ENCODE data around the gene NDUFS6.

NDUFS6 gene

DNA sequence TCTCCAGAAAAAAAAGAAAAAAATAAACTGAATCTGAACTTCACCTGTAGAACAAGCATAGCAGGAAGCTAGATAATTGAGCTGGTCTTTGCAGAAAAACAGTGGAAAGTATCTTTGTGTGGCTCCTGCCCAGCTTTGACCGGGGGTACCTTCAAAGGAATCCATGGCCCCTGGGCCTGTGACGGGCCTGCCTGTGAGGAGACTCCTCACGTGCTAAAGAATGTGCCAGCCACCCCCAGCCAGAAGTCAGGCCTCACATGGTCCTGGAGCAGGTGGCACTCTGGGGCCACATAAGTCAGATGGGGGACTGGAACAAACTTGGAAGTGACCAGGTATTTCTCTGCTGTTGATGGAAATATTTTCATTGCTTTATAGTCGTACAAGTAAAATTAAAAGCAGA lies 4.1 kb downstream of the NDUFS6 start:
- TF ChIP-seq, protein P1, sequence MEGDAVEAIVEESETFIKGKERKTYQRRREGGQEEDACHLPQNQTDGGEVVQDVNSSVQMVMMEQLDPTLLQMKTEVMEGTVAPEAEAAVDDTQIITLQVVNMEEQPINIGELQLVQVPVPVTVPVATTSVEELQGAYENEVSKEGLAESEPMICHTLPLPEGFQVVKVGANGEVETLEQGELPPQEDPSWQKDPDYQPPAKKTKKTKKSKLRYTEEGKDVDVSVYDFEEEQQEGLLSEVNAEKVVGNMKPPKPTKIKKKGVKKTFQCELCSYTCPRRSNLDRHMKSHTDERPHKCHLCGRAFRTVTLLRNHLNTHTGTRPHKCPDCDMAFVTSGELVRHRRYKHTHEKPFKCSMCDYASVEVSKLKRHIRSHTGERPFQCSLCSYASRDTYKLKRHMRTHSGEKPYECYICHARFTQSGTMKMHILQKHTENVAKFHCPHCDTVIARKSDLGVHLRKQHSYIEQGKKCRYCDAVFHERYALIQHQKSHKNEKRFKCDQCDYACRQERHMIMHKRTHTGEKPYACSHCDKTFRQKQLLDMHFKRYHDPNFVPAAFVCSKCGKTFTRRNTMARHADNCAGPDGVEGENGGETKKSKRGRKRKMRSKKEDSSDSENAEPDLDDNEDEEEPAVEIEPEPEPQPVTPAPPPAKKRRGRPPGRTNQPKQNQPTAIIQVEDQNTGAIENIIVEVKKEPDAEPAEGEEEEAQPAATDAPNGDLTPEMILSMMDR (IDR thresholded peaks at IDR 0.05; ENCODE audit: low read depth, low read length), result no peak
- H3K4me3 ChIP-seq (ENCODE audit: low read depth, low read length), result no peak overlapping the region

DNA sequence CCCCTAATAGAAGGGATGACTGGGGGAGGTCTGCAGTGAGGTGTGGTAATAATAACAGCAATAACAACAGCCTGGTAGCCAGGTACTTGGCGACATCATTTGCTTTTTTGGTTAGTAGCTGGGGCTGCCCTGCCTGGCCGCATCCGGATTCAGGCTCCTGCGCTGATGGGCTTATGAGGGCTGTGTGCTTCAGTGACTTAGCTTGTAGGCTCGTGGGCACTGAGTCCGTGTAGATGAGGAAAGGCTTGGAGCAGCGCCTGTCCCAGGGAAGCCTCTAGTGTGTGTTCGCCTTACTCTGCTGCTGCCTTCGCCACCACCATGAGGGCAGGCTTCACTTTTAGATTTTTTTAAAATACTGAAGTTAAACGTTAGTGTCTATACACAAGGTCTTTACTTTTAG lies 4.5 kb downstream of the NDUFS6 start:
- TF ChIP-seq, protein P1 (IDR thresholded peaks at IDR 0.05; ENCODE audit: low read depth, low read length), result no peak
- no peak overlapping the region for H3K4me3 ChIP-seq (ENCODE audit: low read depth, low read length)

DNA sequence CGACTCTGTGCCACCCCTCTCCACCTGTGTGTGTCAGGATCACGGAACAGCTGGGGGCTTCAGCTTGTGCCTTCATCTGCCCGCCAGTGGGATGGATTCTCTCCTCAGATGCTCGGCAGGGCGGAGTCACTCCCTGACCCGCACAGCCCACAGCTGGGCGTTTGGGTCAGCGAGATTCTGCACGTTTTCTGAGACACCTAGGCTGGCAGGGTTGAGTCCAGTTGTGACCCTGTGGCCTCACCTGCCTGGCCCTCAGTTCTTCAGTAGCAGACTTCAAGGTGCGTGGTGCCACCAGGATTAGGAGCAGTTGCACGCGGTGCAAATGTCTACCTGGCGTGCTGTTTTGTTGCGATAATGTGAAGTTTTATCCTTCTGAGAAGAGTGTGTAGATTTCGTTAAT lies 5.0 kb downstream of the NDUFS6 start:
- TF ChIP-seq, protein P1 (IDR thresholded peaks at IDR 0.05; ENCODE audit: low read depth, low read length), result no peak
- H3K4me3 ChIP-seq (ENCODE audit: low read depth, low read length), result no peak overlapping the region

DNA sequence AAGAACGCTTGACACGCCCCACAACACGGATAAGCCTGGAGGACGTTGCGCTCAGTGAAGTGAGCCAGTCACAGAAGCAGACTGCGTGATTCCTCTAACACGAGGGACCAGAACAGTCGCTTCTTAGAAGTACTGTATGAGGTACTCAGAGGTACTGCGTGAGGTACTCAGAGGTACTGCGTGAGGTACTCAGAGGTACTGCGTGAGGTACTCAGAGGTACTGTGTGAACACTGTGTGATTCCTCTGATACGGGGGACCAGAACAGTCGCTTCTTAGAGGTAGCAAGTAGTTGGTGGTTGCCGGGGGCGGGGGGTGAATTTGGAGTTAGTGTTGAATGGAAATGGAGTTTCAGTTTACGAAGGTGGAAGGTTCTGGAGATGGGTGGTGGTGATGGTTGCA lies 5.8 kb downstream of the NDUFS6 start:
- H3K4me3 ChIP-seq (ENCODE audit: low read depth, low read length), result no peak overlapping the region
- TF ChIP-seq, protein P1 (IDR thresholded peaks at IDR 0.05; ENCODE audit: low read depth, low read length), result no peak

DNA sequence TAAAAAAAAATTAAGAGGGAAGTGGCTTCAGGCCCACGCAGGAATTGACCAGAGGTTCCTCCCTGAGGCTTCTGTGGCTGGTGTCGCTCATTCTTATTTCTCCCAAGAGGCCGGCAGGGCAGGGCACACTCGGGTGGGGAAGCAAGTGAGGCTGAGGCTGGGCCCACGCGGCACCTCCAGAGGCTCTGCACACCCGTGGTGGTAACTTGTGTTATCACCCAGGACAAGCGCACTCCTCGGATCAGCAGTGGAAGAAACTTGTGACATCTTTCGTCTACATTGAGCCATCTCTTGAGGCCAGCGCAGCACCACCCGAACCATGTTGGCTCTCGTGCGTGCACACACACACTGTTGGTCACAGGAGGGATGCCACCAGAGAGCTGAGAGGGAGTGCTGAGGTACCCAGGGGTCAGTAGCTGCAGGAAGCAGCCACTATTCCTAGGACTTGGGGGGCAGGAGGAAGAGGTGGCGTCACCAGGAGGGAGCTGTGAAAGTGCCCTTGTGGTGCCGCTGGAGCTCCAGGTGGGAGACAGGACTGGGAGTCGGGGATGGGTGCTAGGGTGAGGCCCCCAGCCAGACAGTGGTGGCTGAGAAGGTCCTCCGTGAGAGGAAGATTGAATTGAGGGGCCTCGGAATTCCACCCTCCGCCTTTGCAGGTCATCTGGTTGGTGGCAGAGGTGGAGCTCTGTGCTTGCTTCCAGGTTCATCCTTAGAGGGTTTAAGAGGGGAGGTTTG lies 6.4 kb downstream of the NDUFS6 start:
- TF ChIP-seq, protein P1 (IDR thresholded peaks at IDR 0.05; ENCODE audit: low read depth, low read length), result no peak
- H3K4me3 ChIP-seq (ENCODE audit: low read depth, low read length), result no peak overlapping the region

DNA sequence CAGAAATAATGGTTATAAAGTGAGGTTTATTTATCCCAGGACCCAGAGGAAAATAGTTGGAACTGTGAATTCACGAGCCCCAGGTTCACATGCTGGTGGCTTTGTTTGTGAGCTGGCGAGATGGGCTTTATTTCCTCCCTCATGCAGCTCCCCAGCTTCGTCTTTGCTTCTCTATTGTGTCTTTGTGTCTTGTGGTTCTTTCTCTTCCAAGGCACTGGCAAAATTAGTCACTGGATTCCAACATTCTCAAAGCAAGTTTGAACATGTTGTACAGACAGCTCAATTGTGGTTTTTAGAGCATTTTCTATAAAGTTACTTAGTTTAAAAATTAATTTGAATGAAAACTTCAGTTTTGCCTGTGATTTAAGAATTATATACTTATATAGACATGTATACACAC lies 7.2 kb downstream of the NDUFS6 start:
- TF ChIP-seq, protein P1 (IDR thresholded peaks at IDR 0.05; ENCODE audit: low read depth, low read length), result no peak

DNA sequence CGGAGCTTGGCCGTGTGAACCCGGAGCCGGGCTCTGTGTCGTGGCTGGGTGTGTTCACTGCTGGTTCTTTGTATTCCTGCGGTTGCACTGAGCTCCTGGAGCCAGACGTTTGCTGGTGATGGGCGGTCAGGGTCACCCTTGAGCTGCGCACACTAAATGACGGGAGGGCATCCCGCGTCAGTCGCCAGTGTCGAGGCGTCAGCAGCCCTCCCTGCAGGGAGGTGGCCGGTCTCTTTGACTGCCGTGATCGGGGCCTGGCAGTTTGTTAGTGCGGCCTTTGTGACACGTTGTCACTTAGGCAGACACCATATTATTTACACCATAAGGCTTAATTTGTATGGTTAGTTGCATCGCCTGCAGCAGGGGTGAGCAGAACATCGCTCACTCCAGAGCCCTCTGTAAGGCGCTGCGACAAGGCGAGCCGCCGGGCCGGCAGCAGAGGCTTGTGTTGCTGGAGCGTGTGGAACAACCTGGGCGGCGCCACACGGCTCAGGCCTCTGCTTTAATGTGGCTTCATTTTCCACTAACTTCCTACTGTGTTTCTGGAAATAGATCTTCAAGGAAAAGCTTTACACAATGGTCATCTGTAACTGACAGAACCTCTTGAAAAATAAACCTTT lies 8.3 kb downstream of the NDUFS6 start:
- TF ChIP-seq, protein P1 (IDR thresholded peaks at IDR 0.05; ENCODE audit: low read depth, low read length), result no peak

More for the DNA sequence above, 7.2 kb downstream of the NDUFS6 start:
- H3K4me3 ChIP-seq (ENCODE audit: low read depth, low read length), result no peak overlapping the region

More for the DNA sequence above, 8.3 kb downstream of the NDUFS6 start:
- H3K4me3 ChIP-seq (ENCODE audit: low read depth, low read length), result no peak overlapping the region

All from WI38 (cell line).